ENCODE results near the gene PRSS27. TPM values are rescaled to one million over a fixed set of nuclear protein-coding genes. Genes with fewer than 3 reads are reported as not detected.
A peak's percentile ranks its signal among the peaks of the same experiment; 100 is the strongest.
"Not testable (repeated sequence)": the region's sequence is repeated elsewhere in the genome, so short reads cannot be mapped to it uniquely, and the experiment has no call there.

PRSS27 gene
- total RNA-seq, 1 donor from 2014 or later = 2.3 TPM

DNA sequence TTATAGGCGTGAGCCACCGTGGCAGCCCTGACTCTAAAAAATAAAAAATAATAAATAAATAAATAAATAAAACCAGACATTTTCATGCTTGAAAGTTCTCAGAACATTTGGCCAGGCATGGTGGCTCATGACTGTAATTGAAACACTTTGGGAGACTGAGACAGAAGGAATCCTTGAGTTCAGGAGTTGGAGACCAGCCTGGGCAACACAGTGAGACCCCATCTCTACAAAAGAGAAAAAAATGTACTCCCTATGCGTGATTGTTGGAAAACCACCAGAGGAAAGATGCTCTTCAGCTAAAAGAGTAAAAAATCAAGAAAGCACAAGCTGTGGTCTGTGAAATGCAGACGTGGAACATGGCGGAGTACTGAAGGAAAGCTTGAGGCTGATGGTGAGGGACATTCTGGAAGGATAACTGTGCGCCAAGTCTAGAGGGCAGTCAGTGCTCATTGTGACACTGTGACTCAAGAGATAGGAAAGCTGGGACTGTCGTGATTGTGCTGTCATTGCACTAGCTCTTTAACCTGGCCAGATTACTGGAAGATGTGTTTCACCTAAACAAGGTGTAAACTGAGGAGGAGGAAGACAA is 4.2 kb upstream of the PRSS27 start:
- Histone ChIP-seq H3K4me2 (ENCODE audit: low read length) (no peak overlapping the region), H4K20me1 (ENCODE audit: insufficient read depth, low read length) (no peaks in the 10 kb centered on the region), H3K9me3 (ENCODE audit: insufficient read depth, low read depth, low read length) (no peaks in the 10 kb centered on the region), H3K36me3 (ENCODE audit: insufficient read depth, low read length) (no peaks in the 10 kb centered on the region), H2AFZ (ENCODE audit: low read depth, low read length) (no peak overlapping the region), H3K79me2 (ENCODE audit: insufficient read depth, low read length) (no peaks in the 10 kb centered on the region), H3K9ac (ENCODE audit: low read length) (no peak overlapping the region), H3K27me3 (ENCODE audit: insufficient read depth, low read length) (no peaks in the 10 kb centered on the region), H3K4me3 (ENCODE audit: insufficient read depth, low read depth, low read length) (no peak overlapping the region), H3K27ac (ENCODE audit: low read depth, low read length) (no peak overlapping the region), H3K4me1 (ENCODE audit: insufficient read depth, low read length) (peaks cover 3% of the 10 kb centered on the region)
- Mint-ChIP-seq H3K27ac (ENCODE audit: unreplicated experiment) (no peak overlapping the region), H3K27me3 (ENCODE audit: low read depth, unreplicated experiment) (peaks cover 10% of the 10 kb centered on the region), H3K4me3 (ENCODE audit: unreplicated experiment) (no peak overlapping the region), H3K36me3 (ENCODE audit: low read depth, unreplicated experiment) (no peaks in the 10 kb centered on the region), H3K9me3 (ENCODE audit: unreplicated experiment) (no peaks in the 10 kb centered on the region), H3K4me1 (ENCODE audit: low read depth, unreplicated experiment) (no peaks in the 10 kb centered on the region)
- TF ChIP-seq, protein P1, sequence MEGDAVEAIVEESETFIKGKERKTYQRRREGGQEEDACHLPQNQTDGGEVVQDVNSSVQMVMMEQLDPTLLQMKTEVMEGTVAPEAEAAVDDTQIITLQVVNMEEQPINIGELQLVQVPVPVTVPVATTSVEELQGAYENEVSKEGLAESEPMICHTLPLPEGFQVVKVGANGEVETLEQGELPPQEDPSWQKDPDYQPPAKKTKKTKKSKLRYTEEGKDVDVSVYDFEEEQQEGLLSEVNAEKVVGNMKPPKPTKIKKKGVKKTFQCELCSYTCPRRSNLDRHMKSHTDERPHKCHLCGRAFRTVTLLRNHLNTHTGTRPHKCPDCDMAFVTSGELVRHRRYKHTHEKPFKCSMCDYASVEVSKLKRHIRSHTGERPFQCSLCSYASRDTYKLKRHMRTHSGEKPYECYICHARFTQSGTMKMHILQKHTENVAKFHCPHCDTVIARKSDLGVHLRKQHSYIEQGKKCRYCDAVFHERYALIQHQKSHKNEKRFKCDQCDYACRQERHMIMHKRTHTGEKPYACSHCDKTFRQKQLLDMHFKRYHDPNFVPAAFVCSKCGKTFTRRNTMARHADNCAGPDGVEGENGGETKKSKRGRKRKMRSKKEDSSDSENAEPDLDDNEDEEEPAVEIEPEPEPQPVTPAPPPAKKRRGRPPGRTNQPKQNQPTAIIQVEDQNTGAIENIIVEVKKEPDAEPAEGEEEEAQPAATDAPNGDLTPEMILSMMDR (IDR thresholded peaks at IDR 0.05; ENCODE audit: insufficient read depth, low read depth, low read length) = no peak
- no peak for TF ChIP-seq EZH2 (IDR thresholded peaks at IDR 0.05; ENCODE audit: insufficient read depth, low read length)
- FAIRE-seq (no peak), DNase-seq (ENCODE audit: low read depth) (no peak)

DNA sequence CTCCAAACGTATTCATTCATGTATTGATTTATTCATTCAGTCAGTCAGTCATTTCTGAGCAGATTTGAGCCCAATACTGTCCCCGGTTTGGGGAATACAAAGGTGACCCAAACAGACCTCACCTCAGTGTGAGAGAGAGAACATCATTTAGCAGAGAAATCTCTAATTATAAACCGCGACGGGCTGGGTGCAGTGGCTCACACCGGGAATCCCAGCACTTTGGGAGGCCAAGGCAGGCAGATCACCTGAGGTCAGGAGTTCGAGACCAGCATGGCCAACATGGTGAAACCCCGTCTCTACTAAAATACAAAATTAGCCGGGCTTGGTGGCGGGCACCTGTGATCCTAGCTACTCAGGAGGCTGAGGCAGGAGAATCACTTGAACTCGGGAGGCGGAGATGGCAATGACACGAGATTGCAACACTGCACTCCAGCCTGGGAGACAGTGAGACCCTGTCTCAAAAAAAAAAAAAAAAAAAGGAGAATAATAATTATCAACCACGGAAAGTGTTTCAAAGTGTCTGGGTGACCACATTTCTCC is 1.7 kb upstream of the PRSS27 start:
- H3K27me3 Mint-ChIP-seq (ENCODE audit: low read depth, unreplicated experiment); H3K79me2 ChIP-seq (ENCODE audit: insufficient read depth, low read length); H3K27ac ChIP-seq (ENCODE audit: low read depth, low read length); H3K36me3 ChIP-seq (ENCODE audit: insufficient read depth, low read length); H3K4me1 ChIP-seq (ENCODE audit: insufficient read depth, low read length); DNase-seq (ENCODE audit: low read depth); H4K20me1 ChIP-seq (ENCODE audit: insufficient read depth, low read length); H3K4me1 Mint-ChIP-seq (ENCODE audit: low read depth, unreplicated experiment); H3K36me3 Mint-ChIP-seq (ENCODE audit: low read depth, unreplicated experiment); FAIRE-seq; H3K27me3 ChIP-seq (ENCODE audit: insufficient read depth, low read length); H3K9me3 ChIP-seq (ENCODE audit: insufficient read depth, low read depth, low read length); H3K9me3 Mint-ChIP-seq (ENCODE audit: unreplicated experiment): not testable (repeated sequence)
- Histone ChIP-seq H3K9ac (ENCODE audit: low read length) (peak overlapping the region; percentile 53), H2AFZ (ENCODE audit: low read depth, low read length) (peak overlapping the region; percentile 12), H3K4me3 (ENCODE audit: insufficient read depth, low read depth, low read length) (peak overlapping the region; percentile 22), H3K4me2 (ENCODE audit: low read length) (peak overlapping the region; percentile 88)
- Mint-ChIP-seq H3K4me3 (ENCODE audit: unreplicated experiment) (peak overlapping the region; percentile 66), H3K27ac (ENCODE audit: unreplicated experiment) (peak overlapping the region; percentile 12)

DNA sequence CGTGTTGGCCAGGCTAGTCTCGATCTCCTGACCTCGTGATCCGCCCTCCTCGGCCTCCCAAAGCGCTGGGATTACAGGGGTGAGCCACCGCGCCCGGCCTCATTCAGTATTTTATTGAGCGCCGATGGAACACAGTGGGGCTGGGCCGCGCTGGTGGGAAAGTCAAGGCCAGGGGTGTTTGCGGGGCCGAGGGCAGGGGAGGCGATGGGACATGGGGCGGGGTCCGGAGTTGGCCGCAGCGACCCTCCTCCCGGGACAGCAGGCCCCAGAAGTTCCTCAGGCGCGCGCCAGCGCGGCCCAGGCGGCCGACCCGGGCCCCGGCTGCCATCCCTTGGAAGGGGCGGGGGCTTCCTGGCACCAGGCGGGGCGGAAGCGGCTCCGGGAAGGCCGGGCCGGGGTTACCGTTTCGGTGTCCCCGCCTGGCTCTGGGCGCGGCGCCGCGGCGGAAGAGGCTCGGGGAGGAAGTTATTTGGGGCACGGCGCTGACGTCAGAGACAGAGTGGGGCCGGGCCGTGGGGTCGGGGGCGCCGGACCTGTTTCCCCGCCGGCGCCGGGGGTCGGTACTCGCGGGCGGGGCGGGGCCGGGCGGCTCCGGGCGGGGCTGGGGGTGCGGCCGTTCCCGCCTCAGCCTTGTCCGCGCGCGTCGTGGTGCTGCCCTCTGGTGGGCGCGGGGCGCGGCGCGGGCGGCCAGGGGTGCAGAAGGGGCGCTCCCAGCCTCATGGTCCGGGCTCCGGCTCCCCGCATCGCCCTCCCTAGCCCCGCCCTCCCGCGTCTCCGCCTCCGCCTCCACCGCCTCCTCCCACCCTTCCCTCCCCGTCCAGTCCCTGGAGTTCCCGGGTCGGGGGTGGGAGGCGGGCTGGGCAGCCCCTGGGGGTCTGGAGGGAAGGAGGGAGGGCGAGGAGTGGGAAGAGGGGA is 952 bp upstream of the PRSS27 start:
- DNase-seq (ENCODE audit: low read depth) (peak; percentile 51), FAIRE-seq (no peak)
- peak overlapping the region; percentile 80 for H3K9ac ChIP-seq (ENCODE audit: low read length)
- no peaks in the 10 kb centered on the region for H3K9me3 ChIP-seq (ENCODE audit: insufficient read depth, low read depth, low read length)
- Mint-ChIP-seq H3K36me3 (ENCODE audit: low read depth, unreplicated experiment) (no peaks in the 10 kb centered on the region), H3K4me3 (ENCODE audit: unreplicated experiment) (peak overlapping the region; percentile 84), H3K9me3 (ENCODE audit: unreplicated experiment) (no peaks in the 10 kb centered on the region), H3K4me1 (ENCODE audit: low read depth, unreplicated experiment) (no peaks in the 10 kb centered on the region), H3K27me3 (ENCODE audit: low read depth, unreplicated experiment) (peaks cover 10% of the 10 kb centered on the region), H3K27ac (ENCODE audit: unreplicated experiment) (peak overlapping the region; percentile 66)
- peak overlapping the region; percentile 63 for H2AFZ ChIP-seq (ENCODE audit: low read depth, low read length)
- H3K79me2 ChIP-seq (ENCODE audit: insufficient read depth, low read length) = no peaks in the 10 kb centered on the region
- peaks cover 3% of the 10 kb centered on the region for H3K4me1 ChIP-seq (ENCODE audit: insufficient read depth, low read length)
- no peaks in the 10 kb centered on the region for H3K27me3 ChIP-seq (ENCODE audit: insufficient read depth, low read length)
- peak overlapping the region; percentile 58 for H3K4me3 ChIP-seq (ENCODE audit: insufficient read depth, low read depth, low read length)
- H4K20me1 ChIP-seq (ENCODE audit: insufficient read depth, low read length) = peaks cover 4% of the 10 kb centered on the region
- H3K4me2 ChIP-seq (ENCODE audit: low read length) = peak overlapping the region; percentile 88
- TF ChIP-seq, protein P1 (IDR thresholded peaks at IDR 0.05; ENCODE audit: insufficient read depth, low read depth, low read length) = no peak
- H3K36me3 ChIP-seq (ENCODE audit: insufficient read depth, low read length) = no peaks in the 10 kb centered on the region
- no peak overlapping the region for H3K27ac ChIP-seq (ENCODE audit: low read depth, low read length)

All from astrocyte (in vitro differentiated cells and primary cell).